HG03159 (cell line): Measurements from ENCODE around the gene MAPKBP1.

Source experiments
- ATAC-seq: cut with Tn5 transposase; IDR thresholded peaks from one replicate; pipeline ENCODE4 v1.9.1; 2021; ENCODE audit warnings: mild to moderate bottlenecking, moderate library complexity; ENCODE audit not compliant: unreplicated experiment

The MAPKBP1 gene

DNA sequence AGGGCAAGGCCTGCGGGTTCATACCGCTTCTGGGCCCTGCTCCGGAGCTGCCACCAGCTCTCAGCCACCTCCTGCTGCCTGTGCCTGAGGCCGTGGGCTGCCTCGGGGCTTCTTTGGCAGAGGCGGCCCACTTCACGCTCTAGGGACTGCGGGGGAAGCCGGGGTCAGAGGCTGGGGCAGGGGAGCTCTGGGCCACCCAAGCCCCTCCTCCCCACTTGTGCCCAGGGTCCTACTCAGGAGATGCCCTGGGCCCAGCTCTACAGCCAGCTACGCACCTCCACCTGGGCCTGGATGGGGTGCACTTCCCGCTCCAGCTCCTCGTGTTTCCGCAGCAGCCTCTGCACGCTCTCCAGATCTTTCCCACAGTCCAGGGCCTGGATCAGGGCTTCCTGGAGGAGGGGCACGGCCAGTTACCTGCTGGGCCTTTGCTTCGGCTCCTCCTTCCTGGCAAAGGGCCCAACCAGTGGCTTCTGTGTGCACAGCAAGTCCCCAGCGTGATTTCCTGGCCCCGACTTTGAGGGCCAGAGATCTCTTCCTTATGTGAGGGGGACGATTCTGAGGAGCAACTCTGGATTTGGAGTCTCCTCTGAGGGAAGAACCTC, 88.3 kb downstream of the MAPKBP1 start:
- no peak for ATAC-seq

DNA sequence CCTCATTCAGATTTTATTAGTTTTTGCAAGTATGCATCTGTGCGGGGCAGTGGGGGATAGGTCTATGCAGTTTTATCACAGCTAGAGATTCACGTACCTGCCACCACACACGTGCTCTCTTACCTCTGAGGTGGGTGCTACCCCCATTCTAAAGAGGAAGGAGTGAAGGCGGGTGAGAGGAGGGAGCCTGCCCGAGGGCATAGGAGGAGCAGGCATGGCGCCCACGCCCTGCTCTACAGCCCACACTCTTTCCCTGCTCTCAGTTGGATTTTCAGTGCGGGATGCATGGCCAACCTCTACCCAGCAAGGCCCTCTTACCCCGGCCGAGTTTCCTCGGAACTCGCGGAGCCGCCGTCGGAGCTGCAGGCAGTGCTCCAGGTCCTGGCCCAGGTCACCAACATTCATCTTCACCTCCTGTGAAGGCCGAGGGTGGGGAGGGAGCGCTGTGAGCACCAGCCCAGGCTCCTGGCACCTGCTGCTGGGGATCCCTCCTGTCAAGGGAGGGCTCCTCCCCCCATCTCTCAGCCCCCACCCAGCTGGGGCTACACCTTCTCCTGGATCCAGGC, 91.3 kb downstream of the MAPKBP1 start:
- ATAC-seq = no peak

DNA sequence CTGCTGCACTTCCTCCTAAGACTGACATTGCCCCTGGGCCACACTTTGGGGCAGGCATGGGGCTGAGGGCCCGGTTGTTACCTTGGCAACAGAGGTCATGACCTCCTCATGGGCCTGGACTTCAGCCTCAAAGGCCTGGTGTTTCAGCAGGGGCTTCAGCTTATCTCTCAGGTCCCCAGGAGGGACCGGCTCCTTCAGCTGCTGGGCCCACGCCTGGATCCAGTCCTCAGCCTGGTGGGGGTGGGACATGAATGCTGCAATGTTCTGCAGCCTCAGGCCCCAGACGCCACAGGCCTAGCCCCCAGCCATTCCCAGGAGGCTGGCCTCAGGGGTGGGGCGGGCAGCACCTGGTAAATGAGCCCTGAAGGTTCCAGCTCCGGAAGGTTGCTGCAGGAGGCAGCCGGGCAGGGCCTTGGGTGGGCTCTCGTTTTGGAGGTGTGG, 92.0 kb downstream of the MAPKBP1 start:
- no peak for ATAC-seq

DNA sequence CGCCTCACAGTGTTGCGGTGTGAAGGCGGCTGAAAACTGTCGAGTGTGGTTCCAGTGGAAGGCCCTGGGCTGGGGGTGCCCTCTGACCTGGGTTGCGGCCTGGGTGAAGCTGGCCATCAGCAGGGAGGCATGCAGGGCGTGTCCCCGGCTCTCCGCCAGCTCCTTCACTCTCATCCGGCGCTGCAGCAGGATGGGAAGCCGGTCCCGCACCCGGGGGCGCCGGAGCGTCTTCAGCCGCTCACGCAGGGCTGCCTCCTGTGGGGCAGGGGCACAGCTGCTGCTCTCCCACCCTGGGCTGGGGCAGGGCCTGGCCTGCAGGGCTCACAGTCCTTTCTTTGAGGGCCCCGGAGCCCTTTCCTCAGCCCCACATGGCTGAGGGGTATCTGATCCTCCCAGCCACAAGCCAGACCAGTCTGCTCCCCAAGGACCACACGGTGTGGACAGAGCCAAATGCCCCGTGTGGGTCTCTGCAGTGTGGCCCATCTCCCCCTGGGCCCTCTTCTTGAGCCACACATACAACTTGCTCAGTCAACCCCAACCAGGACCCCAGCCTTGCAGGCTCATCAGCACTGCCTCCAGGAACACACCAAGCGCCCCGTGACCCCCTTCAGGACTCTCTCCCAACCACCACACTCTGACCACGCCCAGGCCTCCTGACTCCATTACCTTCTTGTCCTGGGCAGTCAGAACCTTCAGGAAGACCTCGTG, 92.7 kb downstream of the MAPKBP1 start:
- no peak for ATAC-seq

DNA sequence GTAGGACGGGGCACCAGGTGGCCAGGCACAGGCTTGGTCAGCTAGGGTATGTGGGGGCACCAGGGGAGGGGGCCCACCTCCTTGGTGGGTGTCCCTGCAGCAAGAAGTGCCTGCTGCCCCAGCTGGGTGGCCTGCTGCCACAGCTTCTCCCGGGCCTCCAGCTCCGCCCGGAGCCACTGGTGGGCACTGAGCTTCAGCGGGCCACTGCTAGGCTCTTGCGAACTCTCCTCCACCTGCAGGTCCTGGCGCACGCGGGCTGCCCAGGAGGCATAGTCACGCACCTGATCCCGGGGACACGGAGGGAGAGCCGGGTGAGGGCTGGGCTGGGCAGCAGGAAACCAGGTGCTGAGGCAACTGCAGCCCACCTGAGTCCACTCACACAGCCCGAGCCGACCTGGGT, 94.0 kb downstream of the MAPKBP1 start:
- no peak for ATAC-seq

DNA sequence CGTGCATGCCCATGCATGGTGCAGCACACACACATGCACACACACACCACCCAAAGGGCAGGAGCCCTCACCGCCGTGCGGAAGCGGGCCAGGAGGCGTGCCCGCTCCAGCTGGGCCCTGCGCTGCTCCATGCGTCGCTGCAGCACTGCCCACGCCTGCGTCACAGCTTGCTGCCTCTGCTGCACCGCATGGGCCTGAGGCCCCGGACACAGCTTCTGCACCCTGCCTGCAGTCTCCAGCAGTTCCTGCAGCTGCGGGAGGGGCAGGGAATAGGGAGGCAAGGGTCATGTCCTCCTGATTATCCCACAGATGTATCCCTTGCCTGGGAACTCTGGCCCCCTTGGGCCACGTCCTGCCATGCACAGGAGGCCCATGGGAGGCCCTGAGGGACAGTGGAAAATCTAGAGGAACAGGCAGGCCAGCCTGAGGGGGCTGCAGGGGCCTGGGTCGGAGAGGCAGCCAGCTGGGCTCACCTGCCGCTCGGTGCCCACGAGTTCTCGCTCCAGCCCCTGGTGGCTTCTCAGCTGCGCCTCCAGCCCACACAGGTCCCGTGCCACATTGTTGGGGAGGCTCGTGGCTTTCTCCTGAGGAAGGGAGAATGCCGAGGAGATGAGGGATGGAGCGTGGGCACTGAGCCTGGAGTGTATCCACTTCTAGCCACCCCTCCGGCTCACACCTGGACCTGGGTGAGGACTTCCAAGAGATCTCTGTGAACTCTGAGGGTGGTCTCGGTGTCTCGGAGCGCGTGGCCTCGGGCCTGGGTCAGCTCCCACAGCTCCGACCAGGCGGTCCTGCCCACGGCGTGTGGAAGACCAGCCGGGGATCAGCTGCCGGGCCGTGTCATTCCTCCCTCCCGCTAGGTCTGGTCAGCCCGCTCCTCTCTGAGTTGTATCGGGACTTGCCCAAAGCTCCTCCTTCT, 95.7 kb downstream of the MAPKBP1 start:
- no peak for ATAC-seq

DNA sequence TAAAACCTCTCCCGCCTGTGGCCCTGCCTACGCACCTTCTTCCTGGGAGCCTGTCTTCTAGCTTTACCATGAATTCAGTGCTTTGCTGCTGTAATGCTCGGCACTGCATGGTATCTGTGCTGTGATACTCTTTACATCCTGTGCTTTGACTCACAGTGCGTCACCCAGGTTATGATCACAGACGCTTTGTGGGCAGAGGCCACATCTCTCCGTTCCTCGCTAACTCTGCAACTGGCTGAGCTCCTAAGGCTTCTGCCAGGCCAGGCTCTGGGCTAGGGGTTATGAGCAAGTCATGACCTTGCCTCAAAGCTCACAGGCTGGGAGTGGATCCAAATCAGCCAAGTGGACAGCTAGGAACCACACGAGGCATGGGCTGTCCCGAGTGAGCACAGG, 96.4 kb downstream of the MAPKBP1 start:
- no peak for ATAC-seq

DNA sequence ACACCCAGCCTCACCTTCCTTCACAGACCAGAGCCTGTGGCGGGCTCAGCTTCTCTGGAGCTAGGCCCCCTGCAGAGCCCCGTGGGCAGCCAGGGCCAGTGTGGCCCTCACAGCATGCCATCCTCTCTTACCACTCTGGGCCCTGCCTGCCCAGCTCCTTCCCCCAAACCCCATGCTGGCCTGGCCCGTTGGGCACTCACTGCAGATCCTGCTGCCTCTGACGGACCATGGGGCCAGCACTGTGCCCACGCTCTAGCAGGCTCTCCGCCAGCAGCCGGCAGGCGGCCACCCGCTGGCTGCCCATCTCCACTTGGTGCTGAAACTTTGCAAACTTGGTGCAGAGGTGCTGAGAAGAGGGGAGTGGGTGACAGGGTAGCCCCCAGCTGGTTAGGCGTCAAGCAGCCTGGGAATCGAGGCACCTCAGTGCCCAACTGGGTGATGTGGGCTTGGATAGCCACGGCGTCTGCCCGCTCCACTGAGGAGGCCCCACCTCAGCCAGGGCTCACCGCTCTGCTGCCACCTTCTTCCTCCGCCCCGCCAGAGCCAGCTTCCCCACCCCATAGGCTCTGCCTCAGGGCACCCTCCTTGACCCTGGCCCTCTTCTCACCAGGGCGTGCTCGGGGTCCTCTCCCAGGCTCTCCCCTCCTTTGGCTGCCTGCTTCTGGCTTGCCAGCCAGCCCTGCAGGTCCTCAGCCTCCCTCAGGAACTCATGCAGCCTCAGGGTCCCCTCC, 97.1 kb downstream of the MAPKBP1 start:
- no peak for ATAC-seq

DNA sequence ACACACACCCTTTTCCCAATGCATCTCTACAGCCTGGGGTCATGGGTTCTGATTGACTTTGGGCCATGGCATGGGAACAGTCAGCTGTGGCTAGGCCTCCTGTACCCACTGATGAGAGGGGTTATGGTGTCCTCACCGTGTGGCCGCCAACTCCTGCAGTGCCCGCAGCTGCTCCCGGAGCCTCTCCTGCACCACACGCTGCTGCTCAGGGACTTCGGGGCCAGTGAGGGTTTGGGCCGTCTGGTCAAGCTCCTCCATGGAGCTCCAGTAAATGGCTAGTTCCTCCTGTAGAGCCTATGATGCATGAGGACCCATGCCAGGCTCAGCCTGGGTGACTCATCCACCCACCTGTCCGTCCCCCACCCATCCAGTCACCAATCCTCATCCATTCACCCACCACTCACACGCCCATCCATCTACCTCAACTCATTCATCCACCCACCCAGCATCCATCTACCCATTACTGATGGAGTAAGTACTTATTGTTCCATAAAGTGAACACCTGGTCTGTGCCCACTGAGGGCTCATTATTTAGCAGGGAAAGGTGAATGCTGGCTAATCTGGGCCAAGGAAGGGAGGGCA, 98.0 kb downstream of the MAPKBP1 start:
- no peak for ATAC-seq

DNA sequence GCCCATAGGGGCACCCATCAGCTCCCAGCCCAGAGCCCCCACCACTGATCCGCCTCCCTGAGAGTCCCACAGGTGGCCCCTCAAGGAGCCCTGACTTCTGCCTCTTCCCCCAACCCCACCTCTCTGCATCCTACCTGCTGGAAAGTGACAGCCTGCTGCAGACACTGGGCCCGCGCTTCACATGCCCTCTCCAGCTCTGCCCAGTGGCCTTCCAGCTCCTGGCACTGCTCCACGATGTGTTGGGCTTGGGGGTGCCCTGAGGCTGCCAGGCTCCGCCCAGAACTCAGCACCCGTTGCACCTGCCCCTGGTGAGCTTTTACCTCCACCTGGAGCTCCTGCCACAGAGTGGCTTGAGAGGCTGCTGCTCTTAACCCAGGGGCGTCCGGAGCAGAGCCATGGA, 99.4 kb downstream of the MAPKBP1 start:
- no peak for ATAC-seq

DNA sequence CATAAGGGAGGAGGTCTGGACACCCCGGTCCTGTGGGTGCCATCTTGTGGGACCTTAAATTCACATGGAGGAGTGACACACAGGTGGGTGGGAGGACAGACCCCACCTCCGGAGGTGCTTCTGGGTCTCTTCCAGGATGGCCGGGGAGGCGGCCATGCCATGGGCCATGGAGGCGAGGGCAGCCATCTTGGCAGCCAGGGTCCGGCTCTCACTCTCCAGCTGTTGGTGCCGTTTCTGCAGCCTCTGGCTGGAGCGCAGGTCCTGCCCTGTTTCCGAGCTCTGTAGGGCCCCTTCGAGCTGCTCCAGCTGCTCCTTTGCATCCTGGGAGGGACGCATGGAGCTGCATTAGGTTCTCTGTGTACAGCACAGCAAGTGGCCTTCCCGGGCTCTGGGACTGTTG, 100.5 kb downstream of the MAPKBP1 start:
- ATAC-seq = no peak

DNA sequence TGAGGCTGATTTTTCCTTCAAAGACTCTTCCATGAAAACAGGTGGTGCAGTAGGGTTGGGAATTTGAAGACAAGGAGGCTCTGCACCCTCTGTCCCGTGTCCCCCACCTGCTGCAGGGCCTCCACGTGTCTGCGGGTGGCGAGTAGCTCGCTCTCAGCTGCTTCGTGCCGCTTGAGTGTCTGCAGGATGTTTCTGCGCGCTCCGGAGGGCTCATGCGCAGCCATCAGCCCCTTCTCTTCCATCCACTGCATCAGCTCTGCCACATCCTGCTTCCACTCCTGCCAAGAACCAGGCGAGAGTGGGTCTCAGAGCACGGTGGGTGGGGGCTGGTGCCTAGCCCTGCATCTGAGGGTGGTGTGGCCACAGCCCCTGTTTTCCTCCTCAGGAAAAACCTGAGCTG, 101.7 kb downstream of the MAPKBP1 start:
- ATAC-seq = no peak

DNA sequence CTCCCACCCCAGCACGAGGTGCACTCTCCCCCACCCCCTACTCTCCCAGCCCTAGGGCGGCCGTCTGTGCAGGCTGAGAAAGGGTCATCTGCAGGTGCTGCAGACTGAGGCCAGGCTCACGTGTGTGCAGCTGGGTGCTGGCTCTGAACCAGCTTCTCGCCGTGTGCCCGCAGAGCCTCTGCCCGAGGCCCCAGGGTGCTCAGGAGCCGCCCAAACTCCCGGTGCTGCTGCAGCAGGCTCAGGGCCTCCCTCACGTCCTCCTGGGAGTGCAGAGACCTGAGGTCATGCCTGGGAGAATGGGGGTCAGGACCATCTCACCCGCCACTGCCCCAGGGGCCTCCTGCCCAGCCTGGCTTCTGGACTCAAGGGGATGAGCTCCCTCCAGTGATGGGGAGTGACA, 102.4 kb downstream of the MAPKBP1 start:
- ATAC-seq = no peak
